HG03571 (cell line): ENCODE measurements around the gene LCE7A.

Experiments
- ATAC-seq: cut with Tn5 transposase; IDR thresholded peaks from one replicate; pipeline ENCODE4 v1.9.1; 2021; ENCODE audit not compliant: unreplicated experiment

Gene LCE7A

GRCh38 chr1:152859696-152860095 lies at the start of gene LCE7A:
LCE7A (plus strand) TSS chr1:152859996; CDS start chr1:152860698, 702 bp downstream.
- ATAC-seq = no peak

- ATAC-seq = no peak
These were observed 48.7 kb upstream of the LCE7A start for GRCh38 chr1:152811050-152811449.

- no peak for ATAC-seq
These were observed 48.1 kb upstream of the LCE7A start, which contains the start of gene LCE1B for GRCh38 chr1:152811671-152812070. LCE1B (plus strand) TSS chr1:152811971; CDS start chr1:152812447, 476 bp downstream.

- no peak for ATAC-seq
These were observed 42.5 kb upstream of the LCE7A start for GRCh38 chr1:152817309-152817708.

- ATAC-seq = no peak
These were observed 36.5 kb upstream of the LCE7A start for GRCh38 chr1:152823294-152823693.

- ATAC-seq = no peak
These were observed 34.8 kb upstream of the LCE7A start for GRCh38 chr1:152824964-152825363.

- no peak for ATAC-seq
These were observed 32.6 kb upstream of the LCE7A start, which contains the start of gene LCE1A for GRCh38 chr1:152827173-152827572. LCE1A (plus strand) TSS chr1:152827473; CDS start chr1:152827473, 0 bp downstream.

GRCh38 chr1:152836870-152837269 lies 22.9 kb upstream of the LCE7A start:
- ATAC-seq = no peak

- ATAC-seq = no peak
These were observed 17.2 kb upstream of the LCE7A start, which contains the start of gene LCE6A for GRCh38 chr1:152842556-152842955. LCE6A (plus strand) TSS chr1:152842856; CDS start chr1:152843521, 665 bp downstream.

- ATAC-seq = no peak
These were observed 4.1 kb upstream of the LCE7A start for GRCh38 chr1:152855661-152856060.

- no peak for ATAC-seq
These were observed 1.7 kb upstream of the LCE7A start for GRCh38 chr1:152858062-152858461.

- ATAC-seq = no peak
These were observed 333 bp downstream of the LCE7A start for GRCh38 chr1:152860129-152860528.

GRCh38 chr1:152861374-152861773 lies 1.6 kb downstream of the LCE7A start:
- ATAC-seq = no peak

GRCh38 chr1:152864443-152864842 lies 4.6 kb downstream of the LCE7A start:
- no peak for ATAC-seq

GRCh38 chr1:152866321-152866720 lies 6.5 kb downstream of the LCE7A start:
- no peak for ATAC-seq

GRCh38 chr1:152869808-152870419 lies 10.1 kb downstream of the LCE7A start:
- no peak for ATAC-seq

GRCh38 chr1:152870831-152871730 lies 11.3 kb downstream of the LCE7A start:
- ATAC-seq = no peak

- no peak for ATAC-seq
These were observed 11.9 kb downstream of the LCE7A start for GRCh38 chr1:152871731-152872126.

- no peak for ATAC-seq
These were observed 13.7 kb downstream of the LCE7A start for GRCh38 chr1:152873495-152873894.

- ATAC-seq = no peak
These were observed 17.0 kb downstream of the LCE7A start for GRCh38 chr1:152876827-152877226.

- no peak for ATAC-seq
These were observed 18.2 kb downstream of the LCE7A start, which contains the start of gene SMCP for GRCh38 chr1:152878042-152878441. SMCP (plus strand) TSS chr1:152878322; CDS start chr1:152884423, 6,101 bp downstream.
